MCF 10A (cell line): ENCODE data around the gene CACNG8. TPM values are rescaled to one million over a fixed set of nuclear protein-coding genes. Genes with fewer than 3 reads are reported as not detected.

Experiments
- BruUV-seq: library from RNA; stranded (reverse); fragments of 400-500 nt; replicated peaks from 2 replicates; lab custom pipeline; 2021; lab: Mats Ljungman, UMichigan
- CTCF ChIA-PET: fragments of 300-600 bp; sonication (Branson Sonifier 250); formaldehyde crosslinking; extraction: SDS; loops from one replicate; lab custom pipeline; 2021; ENCODE audit warnings: antibody characterized with exemption, inconsistent platforms; lab: Yijun Ruan, JAX
- POLR2A ChIA-PET: fragments of 300-600, 350-650 bp; sonication (Branson Sonifier 250); formaldehyde crosslinking; extraction: SDS; loops from one replicate; lab custom pipeline; 2020; ENCODE audit warnings: antibody characterized with exemption, inconsistent platforms; lab: Yijun Ruan, JAX
- DNase-seq: peaks from one replicate; pipeline ENCODE4 v3.0.0-alpha.2; 2018; ENCODE audit not compliant: unreplicated experiment
- H3K27ac Mint-ChIP-seq: one replicate; pipeline ENCODE4 v1.8.0; 2022; ENCODE audit warnings: mild to moderate bottlenecking, low read depth, mixed read lengths; ENCODE audit not compliant: unreplicated experiment
- H3K27me3 Mint-ChIP-seq: one replicate; pipeline ENCODE4 v1.8.0; 2022; ENCODE audit warnings: mixed read lengths; ENCODE audit not compliant: insufficient read depth, unreplicated experiment
- H3K36me3 Mint-ChIP-seq: one replicate; pipeline ENCODE4 v1.8.0; 2022; ENCODE audit warnings: mild to moderate bottlenecking, moderate library complexity, mixed read lengths; ENCODE audit not compliant: insufficient read depth, unreplicated experiment
- H3K4me1 Mint-ChIP-seq: one replicate; pipeline ENCODE4 v1.8.0; 2022; ENCODE audit warnings: mixed read lengths; ENCODE audit not compliant: insufficient read depth, unreplicated experiment
- H3K4me3 Mint-ChIP-seq: one replicate; pipeline ENCODE4 v1.8.0; 2022; ENCODE audit warnings: mild to moderate bottlenecking, moderate library complexity, mixed read lengths; ENCODE audit not compliant: unreplicated experiment
- H3K9me3 Mint-ChIP-seq: one replicate; pipeline ENCODE4 v1.8.0; 2022; ENCODE audit warnings: mixed read lengths; ENCODE audit not compliant: unreplicated experiment
- CTCF ChIP-seq: fragments of 200-600 bp; IDR thresholded peaks from one replicate; pipeline ENCODE4 v1.8.0; 2022; ENCODE audit warnings: antibody characterized with exemption, mild to moderate bottlenecking; ENCODE audit not compliant: unreplicated experiment
- intact Hi-C: fragments of 100-400 bp; cut with micrococcal nuclease; formaldehyde crosslinking; loops from 2 replicates; pipeline ENCODE4 v1.14.1; 2022
- total RNA-seq: library from RNA; stranded (reverse); gene quantifications from 2 replicates; pipeline ENCODE4 v1.2.3, GENCODE V29; 2022

The CACNG8 gene
- total RNA-seq, 1 experiment from 2014 or later: 0.16 TPM

- BruUV-seq: no TSS peak
Measured at GRCh38 chr19:53983457-53984289, 20.9 kb downstream of the CACNG8 start.

GRCh38 chr19:53985863-53986262 is 23.1 kb downstream of the CACNG8 start:
- Mint-ChIP-seq H3K4me3 (no peak overlapping the region), H3K36me3 (no peaks in the 10 kb centered on the region), H3K9me3 (peaks cover 2% of the 10 kb centered on the region), H3K27me3 (no peaks in the 10 kb centered on the region), H3K27ac (no peak overlapping the region), H3K4me1 (peaks cover 2% of the 10 kb centered on the region)
- ChIA-PET POLR2A (no interaction called here), CTCF (no interaction called here)
- BruUV-seq: no TSS peak
- intact Hi-C loops: no loop called here
- no peak for TF ChIP-seq CTCF
- no peak for DNase-seq

More at GRCh38 chr19:53983457-53984289, 20.9 kb downstream of the CACNG8 start:
- peaks cover 14% of the 10 kb centered on the region for H3K27me3 Mint-ChIP-seq
- intact Hi-C loops: no loop called here
- no peak for DNase-seq
- POLR2A ChIA-PET: interaction anchor here (0.6 kb wide), 1 partner anchor 15 kb away, joined by 3 read pairs; no protein-coding TSS in a partner anchor
- no peaks in the 10 kb centered on the region for H3K36me3 Mint-ChIP-seq
- peaks cover 10% of the 10 kb centered on the region for H3K9me3 Mint-ChIP-seq
- TF ChIP-seq CTCF: no peak
- H3K4me1 Mint-ChIP-seq: peaks cover 17% of the 10 kb centered on the region
- no peak overlapping the region for H3K27ac Mint-ChIP-seq
- H3K4me3 Mint-ChIP-seq: no peak overlapping the region
- CTCF ChIA-PET: no interaction called here

- intact Hi-C loops: no loop called here
- H3K4me3 Mint-ChIP-seq: no peak overlapping the region
Measured at GRCh38 chr19:53988981-53989380, 26.2 kb downstream of the CACNG8 start.

More at GRCh38 chr19:53988981-53989380, 26.2 kb downstream of the CACNG8 start:
- CTCF ChIA-PET: no interaction called here
- no peak for TF ChIP-seq CTCF
- no peak for DNase-seq
- peaks cover 5% of the 10 kb centered on the region for H3K27me3 Mint-ChIP-seq
- POLR2A ChIA-PET: no interaction called here
- no peaks in the 10 kb centered on the region for H3K36me3 Mint-ChIP-seq
- no peak overlapping the region for H3K27ac Mint-ChIP-seq
- no TSS peak for BruUV-seq
- no peaks in the 10 kb centered on the region for H3K9me3 Mint-ChIP-seq
- H3K4me1 Mint-ChIP-seq: no peaks in the 10 kb centered on the region
